NT2/D1 (cell line): Measurements from ENCODE around the gene NDUFV2.

Source experiments
- SUZ12 ChIP-seq: IDR thresholded peaks from 2 replicates; pipeline ENCODE4 v1.6.1; 2011; ENCODE audit not compliant: insufficient read length, insufficient read depth; ENCODE audit errors: extremely low read depth
- YY1 ChIP-seq: IDR thresholded peaks from 2 replicates; pipeline ENCODE4 v1.6.1; 2011; ENCODE audit not compliant: insufficient read length, insufficient read depth
- ZNF274 ChIP-seq: IDR thresholded peaks from 2 replicates; pipeline ENCODE4 v1.6.1; 2011; ENCODE audit warnings: mild to moderate bottlenecking, low read depth, low read length

DNA sequence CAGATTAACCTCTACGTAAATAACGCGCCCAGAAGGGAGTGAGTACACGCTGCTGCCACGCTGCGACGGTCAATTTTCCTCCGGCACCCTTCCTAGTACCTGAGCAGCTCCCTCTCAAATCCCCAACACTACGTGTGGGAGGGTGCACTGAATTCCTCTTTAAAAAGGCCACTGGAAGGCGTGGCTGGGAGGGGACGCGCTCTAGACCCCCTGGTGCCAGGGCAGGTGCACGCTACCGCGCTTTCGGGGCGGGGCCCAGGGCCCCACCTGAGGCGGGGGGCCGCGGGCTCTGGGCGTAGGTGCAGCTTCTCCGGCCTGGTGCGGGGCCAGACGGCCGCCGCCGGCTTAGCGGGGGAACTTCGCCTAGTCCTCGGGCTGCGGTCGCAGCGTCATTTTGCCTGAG, 33.4 kb downstream of the NDUFV2 start:
- no peak for TF ChIP-seq SUZ12
- TF ChIP-seq YY1, result no peak
- no peak for TF ChIP-seq ZNF274
